Mesodermal cell (in vitro differentiated cells): ENCODE measurements around the gene FOXI1.

Experiments
- H3K27ac ChIP-seq: 2 replicates; pipeline ENCODE4 v1.7.0; 2013; ENCODE audit warnings: mild to moderate bottlenecking, low read depth, low read length, moderate library complexity; ENCODE audit not compliant: severe bottlenecking
- H3K36me3 ChIP-seq: 2 replicates; pipeline ENCODE4 v1.7.1; 2013; ENCODE audit warnings: mild to moderate bottlenecking, low read length, moderate library complexity; ENCODE audit not compliant: control insufficient read depth, insufficient read depth
- H3K4me1 ChIP-seq: one replicate; pipeline ENCODE4 v1.7.1; 2013; ENCODE audit warnings: mild to moderate bottlenecking, low read length; ENCODE audit not compliant: insufficient read depth, control insufficient read depth, poor library complexity, severe bottlenecking
- H3K4me3 ChIP-seq: 2 replicates; pipeline ENCODE4 v1.7.0; 2013; ENCODE audit warnings: low read length, control low read depth, mild to moderate bottlenecking; ENCODE audit not compliant: insufficient read depth, poor library complexity, severe bottlenecking; ENCODE audit errors: extremely low read depth
- H3K9me3 ChIP-seq: 2 replicates; pipeline ENCODE4 v1.7.1; 2013; ENCODE audit warnings: mild to moderate bottlenecking, low read length, moderate library complexity; ENCODE audit not compliant: control insufficient read depth
- WGBS, 2 experiments: methylation state at CpG; one replicate each; pipeline ENCODE4 v1.1.5; 2013; ENCODE audit warnings: missing lambda C conversion rate in 2 of 2; ENCODE audit not compliant: insufficient coverage in 2 of 2; 5-methylcytosine and 5-hydroxymethylcytosine counted together

Gene FOXI1

DNA sequence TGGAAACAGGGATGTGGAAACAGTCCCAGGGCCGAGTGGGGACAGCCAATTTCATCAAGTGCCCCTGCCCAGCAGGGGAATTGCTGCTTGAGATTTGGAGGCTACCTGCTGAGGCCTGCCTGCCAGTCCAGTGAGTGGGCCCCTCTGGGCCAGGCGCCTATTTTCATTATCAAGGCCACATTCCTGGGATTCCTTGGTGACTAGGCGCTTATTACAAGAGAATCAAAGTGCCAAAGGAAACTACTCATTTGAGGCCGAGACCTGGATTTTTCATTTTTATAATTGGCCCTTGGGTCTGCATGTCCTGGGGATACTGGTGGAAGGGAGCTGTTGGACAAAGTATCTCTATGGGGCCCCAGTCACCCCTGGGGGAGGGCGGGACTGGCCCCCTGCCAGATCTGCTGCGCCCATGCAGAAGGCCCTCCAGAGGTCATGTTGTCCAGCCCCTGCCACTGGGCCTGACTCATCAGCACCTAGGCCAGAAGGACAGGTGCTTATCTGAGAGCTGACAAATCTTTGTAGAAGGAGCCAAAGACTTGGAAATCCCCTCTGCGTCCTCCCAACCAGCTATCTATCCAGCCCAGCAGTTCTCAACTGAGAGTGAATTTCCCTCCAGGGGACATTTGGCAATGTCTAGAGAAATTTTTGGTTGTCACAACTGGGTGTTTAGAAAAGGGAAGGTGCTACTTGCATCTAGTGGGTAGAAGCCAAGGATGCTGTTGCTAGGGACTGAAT is 45.6 kb downstream of the FOXI1 start:
- H3K27ac ChIP-seq, result peak overlapping the region; percentile 66
- no peak overlapping the region for H3K4me3 ChIP-seq
- WGBS, 2 experiments, result 55 to 62% methylated on average over 5 to 6 of the region's 7 CpGs
- peaks cover 9% of the 10 kb centered on the region for H3K4me1 ChIP-seq
- no peaks in the 10 kb centered on the region for H3K36me3 ChIP-seq
- no peaks in the 10 kb centered on the region for H3K9me3 ChIP-seq

DNA sequence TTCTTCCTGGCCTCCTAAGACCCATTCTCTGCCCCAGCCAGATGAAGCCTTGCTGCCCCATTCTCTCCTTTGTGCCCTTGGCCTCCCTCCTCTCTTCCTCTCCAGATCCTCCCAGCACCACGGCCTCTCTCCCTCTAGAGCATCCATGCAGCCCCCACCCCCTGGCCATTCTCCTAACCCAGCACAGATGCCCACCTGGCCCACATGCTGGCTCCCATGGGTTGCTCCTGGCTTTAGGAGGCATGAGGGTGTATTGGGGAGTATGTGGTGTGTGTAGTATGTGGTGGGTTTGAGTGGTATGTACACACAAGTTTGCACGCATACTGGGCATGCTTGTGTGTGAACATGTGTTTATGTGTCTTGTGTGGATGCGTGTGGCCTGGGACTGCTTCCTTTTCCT is 47.1 kb downstream of the FOXI1 start:
- Histone ChIP-seq H3K27ac (no peak overlapping the region), H3K4me1 (peaks cover 9% of the 10 kb centered on the region), H3K36me3 (no peaks in the 10 kb centered on the region), H3K4me3 (no peak overlapping the region), H3K9me3 (no peaks in the 10 kb centered on the region)
- 100% methylated on average over 1 of the region's 3 CpGs for WGBS, 2 experiments

DNA sequence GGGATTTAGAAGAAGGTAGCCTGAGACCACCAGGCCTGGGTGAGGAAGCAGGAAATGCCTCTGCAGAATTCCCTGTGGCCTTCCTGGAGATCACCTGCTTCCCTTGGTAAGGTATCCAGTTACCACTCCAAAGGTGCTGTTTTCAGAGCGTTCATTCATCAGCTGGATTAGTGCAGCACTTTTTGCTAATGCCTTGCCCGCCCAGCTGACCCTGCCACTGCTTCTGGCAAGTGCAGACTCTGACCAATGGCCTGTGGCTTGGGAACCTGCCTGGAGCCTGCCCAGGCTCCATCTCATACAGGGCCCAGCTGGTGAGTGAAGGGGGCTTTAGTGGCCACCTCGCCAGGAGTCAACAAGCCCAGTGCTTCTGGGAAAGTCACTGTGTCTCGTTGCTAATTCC is 48.6 kb downstream of the FOXI1 start:
- Histone ChIP-seq H3K36me3 (no peaks in the 10 kb centered on the region), H3K27ac (no peak overlapping the region), H3K4me3 (no peak overlapping the region), H3K4me1 (peaks cover 9% of the 10 kb centered on the region), H3K9me3 (no peaks in the 10 kb centered on the region)
- 64 to 86% methylated on average over 4 of the region's 4 CpGs for WGBS, 2 experiments

DNA sequence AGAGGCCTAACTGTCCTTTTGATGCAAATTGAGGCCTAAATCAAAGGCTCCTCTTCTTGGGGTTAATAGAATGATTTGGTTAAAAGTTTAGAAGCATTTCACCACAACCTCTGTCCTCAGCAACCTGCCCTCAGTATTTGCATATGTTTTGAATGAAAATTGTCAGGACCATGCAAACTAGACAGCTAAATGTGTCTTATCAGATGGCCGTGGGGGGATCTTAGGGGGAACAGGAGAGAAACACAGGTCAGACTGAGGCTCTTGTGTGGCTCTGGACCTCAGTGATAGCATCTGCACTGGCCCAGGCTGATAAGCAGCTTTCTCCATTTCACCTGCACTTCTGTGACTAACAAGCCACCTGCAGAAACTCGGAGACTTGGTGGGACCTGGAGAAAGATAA is 49.0 kb downstream of the FOXI1 start:
- Histone ChIP-seq H3K36me3 (no peaks in the 10 kb centered on the region), H3K9me3 (no peaks in the 10 kb centered on the region), H3K4me3 (no peak overlapping the region), H3K4me1 (peaks cover 9% of the 10 kb centered on the region), H3K27ac (no peak overlapping the region)
- 84% methylated on average over 2 of the region's 2 CpGs; no CpG with 5 or more reads in 1 of the 2 experiments for WGBS, 2 experiments

DNA sequence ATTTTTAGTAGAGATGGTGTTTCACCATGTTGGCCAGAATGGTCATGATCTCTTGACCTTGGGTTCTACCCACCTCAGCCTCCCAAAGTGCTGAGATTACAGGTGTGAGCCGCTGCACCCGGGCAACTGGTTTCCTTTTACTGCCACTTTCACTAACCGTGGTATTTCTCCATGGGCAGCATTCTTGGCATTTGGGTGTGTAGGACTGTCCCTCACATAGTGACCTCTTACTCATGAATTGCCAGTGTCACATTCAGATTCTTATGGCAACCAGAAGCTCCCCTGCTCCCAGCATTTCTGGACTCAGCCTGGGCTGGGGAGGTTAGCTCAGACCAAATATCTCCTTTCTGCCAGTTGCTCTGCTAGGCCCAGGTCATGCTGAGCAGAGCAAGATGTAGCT is 50.1 kb downstream of the FOXI1 start:
- Histone ChIP-seq H3K9me3 (no peaks in the 10 kb centered on the region), H3K36me3 (no peaks in the 10 kb centered on the region), H3K27ac (no peak overlapping the region), H3K4me1 (peaks cover 9% of the 10 kb centered on the region), H3K4me3 (no peak overlapping the region)
- WGBS, 2 experiments, result 67 to 100% methylated on average over 3 of the region's 3 CpGs

DNA sequence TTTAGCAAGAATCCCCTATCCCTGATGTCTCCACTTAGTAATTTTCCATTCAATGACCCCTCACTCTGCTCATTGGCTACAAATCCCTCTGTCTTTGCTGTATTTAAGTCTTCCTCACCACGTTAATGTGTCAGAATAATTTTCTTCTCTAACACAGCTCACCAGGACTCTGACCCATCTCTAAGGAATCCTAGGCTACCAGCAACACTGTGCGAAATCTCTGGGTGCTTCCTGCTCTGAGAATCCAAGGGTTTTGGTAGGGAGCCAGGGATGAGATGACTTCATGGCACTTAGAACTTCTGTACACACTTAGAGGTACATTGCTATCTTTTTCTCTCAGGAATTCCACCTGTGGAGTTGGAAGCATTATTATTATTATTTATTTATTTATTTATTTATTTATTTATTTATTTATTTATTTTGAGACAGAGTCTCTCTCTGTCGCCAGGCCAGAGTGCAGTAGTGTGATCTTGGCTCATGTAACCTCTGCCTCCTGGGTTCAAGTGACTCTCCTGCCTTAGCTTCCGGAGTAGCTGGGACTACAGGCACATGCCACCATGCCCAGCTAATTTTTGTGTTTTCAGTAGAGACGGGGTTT is 53.5 kb downstream of the FOXI1 start:
- H3K27ac ChIP-seq, result no peak overlapping the region
- H3K9me3 ChIP-seq, result no peaks in the 10 kb centered on the region
- H3K4me3 ChIP-seq, result no peak overlapping the region
- 80 to 90% methylated on average over 2 to 4 of the region's 5 CpGs for WGBS, 2 experiments
- H3K36me3 ChIP-seq, result no peaks in the 10 kb centered on the region
- no peaks in the 10 kb centered on the region for H3K4me1 ChIP-seq
